ENCODE measurements around the gene TMUB1.

Gene TMUB1

GRCh38 chr7:151066273-151066974 lies 16.9 kb downstream of the TMUB1 start:
- peaks cover 42 to 55% of the 10 kb centered on the region in 2 donors for H3K36me3 ChIP-seq (ENCODE audit: control insufficient read depth in 2 of 2, insufficient read depth in 2 of 2, low read length in 2 of 2)
- H3K27ac ChIP-seq (ENCODE audit: low read depth in 2 of 2, low read length in 2 of 2), result no peak overlapping the region
- H3K9me3 ChIP-seq (ENCODE audit: control insufficient read depth in 2 of 2, low read length in 2 of 2), result no peaks in the 10 kb centered on the region
- H3K4me1 ChIP-seq (ENCODE audit: control insufficient read depth in 2 of 2, insufficient read depth in 2 of 2, low read length in 2 of 2), result peaks cover 15 to 16% of the 10 kb centered on the region in 2 donors
- H3K4me3 ChIP-seq (ENCODE audit: low read length in 2 of 2), result no peak overlapping the region
- H3K27me3 ChIP-seq (ENCODE audit: control insufficient read depth in 2 of 2, insufficient read depth in 2 of 2, low read length in 2 of 2), result no peaks in the 10 kb centered on the region
- H3K9ac ChIP-seq (ENCODE audit: low read depth in 1 of 2, low read length in 2 of 2), result no peak overlapping the region

- H3K4me3 ChIP-seq (ENCODE audit: low read length in 2 of 2), result no peak overlapping the region
- no peak overlapping the region for H3K9ac ChIP-seq (ENCODE audit: low read depth in 1 of 2, low read length in 2 of 2)
- peaks cover 24 to 25% of the 10 kb centered on the region in 2 donors for H3K4me1 ChIP-seq (ENCODE audit: control insufficient read depth in 2 of 2, insufficient read depth in 2 of 2, low read length in 2 of 2)
- no peak overlapping the region for H3K27ac ChIP-seq (ENCODE audit: low read depth in 2 of 2, low read length in 2 of 2)
- H3K27me3 ChIP-seq (ENCODE audit: control insufficient read depth in 2 of 2, insufficient read depth in 2 of 2, low read length in 2 of 2), result no peaks in the 10 kb centered on the region
- peaks cover 36 to 48% of the 10 kb centered on the region in 2 donors for H3K36me3 ChIP-seq (ENCODE audit: control insufficient read depth in 2 of 2, insufficient read depth in 2 of 2, low read length in 2 of 2)
- no peaks in the 10 kb centered on the region for H3K9me3 ChIP-seq (ENCODE audit: control insufficient read depth in 2 of 2, low read length in 2 of 2)
Measured at GRCh38 chr7:151065516-151065915, 17.8 kb downstream of the TMUB1 start.

GRCh38 chr7:151064993-151065392 lies 18.3 kb downstream of the TMUB1 start:
- H3K4me1 ChIP-seq (ENCODE audit: control insufficient read depth in 2 of 2, insufficient read depth in 2 of 2, low read length in 2 of 2), result peaks cover 27 to 28% of the 10 kb centered on the region in 2 donors
- no peak overlapping the region for H3K4me3 ChIP-seq (ENCODE audit: low read length in 2 of 2)
- H3K9me3 ChIP-seq (ENCODE audit: control insufficient read depth in 2 of 2, low read length in 2 of 2), result no peaks in the 10 kb centered on the region
- no peaks in the 10 kb centered on the region for H3K27me3 ChIP-seq (ENCODE audit: control insufficient read depth in 2 of 2, insufficient read depth in 2 of 2, low read length in 2 of 2)
- H3K27ac ChIP-seq (ENCODE audit: low read depth in 2 of 2, low read length in 2 of 2), result no peak overlapping the region
- H3K36me3 ChIP-seq (ENCODE audit: control insufficient read depth in 2 of 2, insufficient read depth in 2 of 2, low read length in 2 of 2), result peaks cover 31 to 43% of the 10 kb centered on the region in 2 donors
- H3K9ac ChIP-seq (ENCODE audit: low read depth in 1 of 2, low read length in 2 of 2), result no peak overlapping the region

GRCh38 chr7:151064454-151064853 lies 18.8 kb downstream of the TMUB1 start:
- Histone ChIP-seq H3K36me3 (ENCODE audit: control insufficient read depth in 2 of 2, insufficient read depth in 2 of 2, low read length in 2 of 2) (peaks cover 25 to 38% of the 10 kb centered on the region in 2 donors), H3K4me1 (ENCODE audit: control insufficient read depth in 2 of 2, insufficient read depth in 2 of 2, low read length in 2 of 2) (peaks cover 27 to 28% of the 10 kb centered on the region in 2 donors)

GRCh38 chr7:151063212-151063561 lies 20.1 kb downstream of the TMUB1 start:
- Histone ChIP-seq H3K9me3 (ENCODE audit: control insufficient read depth in 2 of 2, low read length in 2 of 2) (no peaks in the 10 kb centered on the region), H3K4me1 (ENCODE audit: control insufficient read depth in 2 of 2, insufficient read depth in 2 of 2, low read length in 2 of 2) (peaks cover 36 to 37% of the 10 kb centered on the region in 2 donors), H3K27me3 (ENCODE audit: control insufficient read depth in 2 of 2, insufficient read depth in 2 of 2, low read length in 2 of 2) (no peaks in the 10 kb centered on the region), H3K27ac (ENCODE audit: low read depth in 2 of 2, low read length in 2 of 2) (peak overlapping the region in 1 of 2 donors; percentile 23), H3K9ac (ENCODE audit: low read depth in 1 of 2, low read length in 2 of 2) (no peak overlapping the region), H3K36me3 (ENCODE audit: control insufficient read depth in 2 of 2, insufficient read depth in 2 of 2, low read length in 2 of 2) (peaks cover 21 to 29% of the 10 kb centered on the region in 2 donors), H3K4me3 (ENCODE audit: low read length in 2 of 2) (no peak overlapping the region)

More at GRCh38 chr7:151064454-151064853, 18.8 kb downstream of the TMUB1 start:
- Histone ChIP-seq H3K9me3 (ENCODE audit: control insufficient read depth in 2 of 2, low read length in 2 of 2) (no peaks in the 10 kb centered on the region), H3K27ac (ENCODE audit: low read depth in 2 of 2, low read length in 2 of 2) (no peak overlapping the region), H3K27me3 (ENCODE audit: control insufficient read depth in 2 of 2, insufficient read depth in 2 of 2, low read length in 2 of 2) (no peaks in the 10 kb centered on the region), H3K4me3 (ENCODE audit: low read length in 2 of 2) (no peak overlapping the region), H3K9ac (ENCODE audit: low read depth in 1 of 2, low read length in 2 of 2) (no peak overlapping the region)

- Histone ChIP-seq H3K27me3 (ENCODE audit: control insufficient read depth in 2 of 2, insufficient read depth in 2 of 2, low read length in 2 of 2) (no peaks in the 10 kb centered on the region), H3K4me3 (ENCODE audit: low read length in 2 of 2) (peak overlapping the region; percentile 61 to 70), H3K9me3 (ENCODE audit: control insufficient read depth in 2 of 2, low read length in 2 of 2) (no peaks in the 10 kb centered on the region), H3K27ac (ENCODE audit: low read depth in 2 of 2, low read length in 2 of 2) (peak overlapping the region; percentile 70 to 75), H3K4me1 (ENCODE audit: control insufficient read depth in 2 of 2, insufficient read depth in 2 of 2, low read length in 2 of 2) (peaks cover 37 to 39% of the 10 kb centered on the region in 2 donors), H3K36me3 (ENCODE audit: control insufficient read depth in 2 of 2, insufficient read depth in 2 of 2, low read length in 2 of 2) (peaks cover 16 to 25% of the 10 kb centered on the region in 2 donors), H3K9ac (ENCODE audit: low read depth in 1 of 2, low read length in 2 of 2) (peak overlapping the region in 1 of 2 donors; percentile 73)
Measured at GRCh38 chr7:151062399-151063211, 20.7 kb downstream of the TMUB1 start.

- Histone ChIP-seq H3K4me1 (ENCODE audit: control insufficient read depth in 2 of 2, insufficient read depth in 2 of 2, low read length in 2 of 2) (peaks cover 41 to 44% of the 10 kb centered on the region in 2 donors), H3K9ac (ENCODE audit: low read depth in 1 of 2, low read length in 2 of 2) (no peak overlapping the region), H3K27ac (ENCODE audit: low read depth in 2 of 2, low read length in 2 of 2) (peak overlapping the region in 1 of 2 donors; percentile 70), H3K4me3 (ENCODE audit: low read length in 2 of 2) (peak overlapping the region in 1 of 2 donors; percentile 48), H3K9me3 (ENCODE audit: control insufficient read depth in 2 of 2, low read length in 2 of 2) (no peaks in the 10 kb centered on the region), H3K36me3 (ENCODE audit: control insufficient read depth in 2 of 2, insufficient read depth in 2 of 2, low read length in 2 of 2) (peaks cover 13 to 20% of the 10 kb centered on the region in 2 donors), H3K27me3 (ENCODE audit: control insufficient read depth in 2 of 2, insufficient read depth in 2 of 2, low read length in 2 of 2) (no peaks in the 10 kb centered on the region)
Measured at GRCh38 chr7:151062111-151062398, 21.2 kb downstream of the TMUB1 start.

- Histone ChIP-seq H3K9ac (ENCODE audit: low read depth in 1 of 2, low read length in 2 of 2) (peak overlapping the region in 1 of 2 donors; percentile 14), H3K4me3 (ENCODE audit: low read length in 2 of 2) (peak overlapping the region; percentile 19 to 86), H3K27me3 (ENCODE audit: control insufficient read depth in 2 of 2, insufficient read depth in 2 of 2, low read length in 2 of 2) (no peaks in the 10 kb centered on the region), H3K27ac (ENCODE audit: low read depth in 2 of 2, low read length in 2 of 2) (peak overlapping the region in 1 of 2 donors; percentile 70), H3K9me3 (ENCODE audit: control insufficient read depth in 2 of 2, low read length in 2 of 2) (no peaks in the 10 kb centered on the region), H3K4me1 (ENCODE audit: control insufficient read depth in 2 of 2, insufficient read depth in 2 of 2, low read length in 2 of 2) (peaks cover 47 to 49% of the 10 kb centered on the region in 2 donors), H3K36me3 (ENCODE audit: control insufficient read depth in 2 of 2, insufficient read depth in 2 of 2, low read length in 2 of 2) (peaks cover 9 to 18% of the 10 kb centered on the region in 2 donors)
Measured at GRCh38 chr7:151061213-151062110, 21.8 kb downstream of the TMUB1 start.

GRCh38 chr7:151060416-151061212 lies 22.7 kb downstream of the TMUB1 start:
- H3K4me1 ChIP-seq (ENCODE audit: control insufficient read depth in 2 of 2, insufficient read depth in 2 of 2, low read length in 2 of 2), result peaks cover 47 to 49% of the 10 kb centered on the region in 2 donors
- peaks cover 5 to 15% of the 10 kb centered on the region in 2 donors for H3K36me3 ChIP-seq (ENCODE audit: control insufficient read depth in 2 of 2, insufficient read depth in 2 of 2, low read length in 2 of 2)
- H3K27me3 ChIP-seq (ENCODE audit: control insufficient read depth in 2 of 2, insufficient read depth in 2 of 2, low read length in 2 of 2), result no peaks in the 10 kb centered on the region
- peak overlapping the region; percentile 63 to 90 for H3K9ac ChIP-seq (ENCODE audit: low read depth in 1 of 2, low read length in 2 of 2)
- H3K9me3 ChIP-seq (ENCODE audit: control insufficient read depth in 2 of 2, low read length in 2 of 2), result no peaks in the 10 kb centered on the region
- peak overlapping the region; percentile 97 to 98 for H3K27ac ChIP-seq (ENCODE audit: low read depth in 2 of 2, low read length in 2 of 2)
- H3K4me3 ChIP-seq (ENCODE audit: low read length in 2 of 2), result peak overlapping the region; percentile 86 to 98

All from mucosa of rectum (tissue), 2 donors.